Activated naive CD4-positive, alpha-beta T cell treated with anti-CD3 and anti-CD28 coated beads, Interleukin-2, amount 50 U/mL, for 24 hours (primary cell): ENCODE results near the gene ATG2A.

ENCODE experiments used
- H3K27ac Mint-ChIP-seq: one replicate; pipeline ENCODE4 v1.8.0; 2021; ENCODE audit warnings: mild to moderate bottlenecking, mixed read lengths
- H3K27me3 Mint-ChIP-seq: one replicate; pipeline ENCODE4 v1.8.0; 2021; ENCODE audit warnings: mixed read lengths
- H3K36me3 Mint-ChIP-seq: one replicate; pipeline ENCODE4 v1.8.0; 2021; ENCODE audit warnings: mixed read lengths
- H3K4me1 Mint-ChIP-seq: one replicate; pipeline ENCODE4 v1.8.0; 2021; ENCODE audit warnings: mixed read lengths
- H3K4me3 Mint-ChIP-seq: one replicate; pipeline ENCODE4 v1.8.0; 2021; ENCODE audit warnings: mild to moderate bottlenecking, mixed read lengths
- H3K9me3 Mint-ChIP-seq: one replicate; pipeline ENCODE4 v1.8.0; 2021; ENCODE audit warnings: mixed read lengths

ATG2A gene

DNA sequence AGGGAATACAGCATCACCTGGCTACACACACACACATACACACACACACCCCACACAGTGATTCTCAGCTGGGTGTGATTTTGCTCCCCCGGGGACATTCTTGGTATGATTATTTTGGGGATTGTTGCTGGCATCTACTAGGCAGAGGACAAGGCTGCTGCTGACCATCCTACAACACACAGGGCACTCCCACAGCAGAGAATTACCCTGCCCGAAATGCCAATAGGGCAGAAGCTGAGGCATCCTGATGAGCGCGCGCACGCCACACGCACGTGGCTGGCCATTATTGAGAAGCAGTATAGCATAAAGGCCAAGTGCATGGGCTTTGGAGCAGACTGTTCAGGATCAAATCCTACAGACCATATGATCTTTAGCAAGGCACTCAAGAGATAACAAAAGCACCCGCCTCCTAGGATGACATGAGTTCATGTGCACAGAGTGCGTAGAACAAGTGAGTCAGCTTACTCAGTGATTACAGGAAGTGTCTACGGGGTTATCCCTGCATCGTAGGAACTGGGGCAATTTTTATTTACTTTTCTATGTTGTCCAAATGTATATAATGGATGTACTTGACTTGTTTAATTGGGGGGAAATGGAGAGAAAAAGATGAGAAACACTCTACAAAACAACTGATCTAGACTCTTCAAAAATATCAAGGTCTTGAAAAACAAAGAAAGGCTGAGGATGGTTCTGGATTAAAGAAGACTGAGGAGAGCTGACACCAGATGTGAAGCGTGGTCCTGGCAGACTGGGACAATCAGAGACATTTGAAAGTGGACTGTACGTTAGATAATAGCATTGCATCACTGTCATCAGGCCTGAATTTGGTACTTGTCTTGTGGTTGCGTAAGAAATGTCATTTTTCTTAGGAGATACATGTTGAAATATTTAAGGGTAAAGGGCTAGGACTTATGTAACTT is 31.4 kb downstream of the ATG2A start:
- peak overlapping the region; percentile 48 for H3K4me3 Mint-ChIP-seq

DNA sequence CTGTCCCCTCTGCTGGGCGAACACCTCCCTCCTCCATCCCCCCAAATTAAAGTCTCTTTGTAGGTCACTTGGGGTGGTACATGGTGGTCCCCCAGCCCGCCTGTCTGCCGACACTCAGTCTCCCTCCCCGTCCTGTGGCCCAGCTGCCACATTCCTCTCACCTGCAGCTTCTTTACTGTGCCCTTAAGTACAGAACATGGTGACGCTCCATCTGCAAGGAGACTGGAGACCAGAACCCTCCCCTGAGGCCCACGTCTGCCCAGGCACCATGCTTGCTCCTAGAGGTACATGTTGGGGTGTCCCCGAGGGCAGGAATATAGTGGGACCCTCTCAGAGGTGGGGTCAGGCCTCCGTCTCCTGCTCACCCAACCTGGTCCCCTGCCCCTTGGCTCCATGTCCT is 33.0 kb downstream of the ATG2A start:
- no peaks in the 10 kb centered on the region for H3K36me3 Mint-ChIP-seq
- no peak overlapping the region for H3K4me3 Mint-ChIP-seq
- peaks cover 59% of the 10 kb centered on the region for H3K4me1 Mint-ChIP-seq
- H3K27me3 Mint-ChIP-seq: no peaks in the 10 kb centered on the region
- no peaks in the 10 kb centered on the region for H3K9me3 Mint-ChIP-seq
- peak overlapping the region; percentile 73 for H3K27ac Mint-ChIP-seq

More for the DNA sequence above, 31.4 kb downstream of the ATG2A start:
- Mint-ChIP-seq H3K36me3 (no peaks in the 10 kb centered on the region), H3K4me1 (peaks cover 43% of the 10 kb centered on the region), H3K27ac (peak overlapping the region; percentile 85), H3K27me3 (no peaks in the 10 kb centered on the region), H3K9me3 (no peaks in the 10 kb centered on the region)

DNA sequence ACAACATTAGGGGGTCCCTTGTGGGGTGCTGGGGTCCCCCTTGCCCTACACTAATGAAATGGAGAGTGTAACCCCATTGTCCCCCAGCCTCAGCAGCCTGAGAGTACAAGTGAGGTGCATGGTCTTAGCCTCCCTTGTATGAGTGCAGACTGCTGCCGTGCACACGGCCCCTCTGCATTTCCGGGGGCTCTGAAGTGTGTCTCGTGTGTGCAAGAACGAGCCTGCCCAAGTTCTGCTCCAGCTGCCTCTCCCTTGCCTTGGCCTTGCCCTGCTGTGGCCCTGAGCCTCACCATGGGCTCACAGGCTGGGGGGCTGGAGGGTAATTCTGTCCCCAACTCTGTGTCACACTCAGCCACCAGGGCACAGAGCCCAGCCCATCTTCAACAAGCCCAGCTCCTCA is 33.4 kb downstream of the ATG2A start:
- no peak overlapping the region for H3K27ac Mint-ChIP-seq
- H3K4me1 Mint-ChIP-seq: peaks cover 61% of the 10 kb centered on the region
- no peaks in the 10 kb centered on the region for H3K9me3 Mint-ChIP-seq
- H3K4me3 Mint-ChIP-seq: no peak overlapping the region
- no peaks in the 10 kb centered on the region for H3K27me3 Mint-ChIP-seq
- H3K36me3 Mint-ChIP-seq: no peaks in the 10 kb centered on the region

DNA sequence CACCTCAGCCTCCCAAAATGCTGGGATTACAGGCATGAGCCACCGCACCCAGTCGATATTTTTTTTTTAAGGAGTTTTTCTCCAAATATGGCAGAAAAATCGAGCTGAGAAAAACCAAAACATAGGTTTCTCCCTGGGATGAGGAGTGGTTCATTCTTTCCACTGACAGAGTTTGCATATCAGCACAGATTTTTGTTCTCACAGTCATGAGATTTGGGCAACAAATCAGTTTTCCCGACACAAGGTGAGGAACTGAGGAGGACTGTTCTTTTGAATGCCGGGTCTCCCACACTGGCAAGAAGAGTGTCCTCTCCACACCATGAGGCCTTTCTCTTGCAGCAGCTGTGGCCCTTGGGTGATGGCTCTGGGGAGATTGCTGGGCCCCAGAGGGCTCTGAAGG is 34.8 kb downstream of the ATG2A start:
- H3K4me3 Mint-ChIP-seq: no peak overlapping the region
- no peaks in the 10 kb centered on the region for H3K9me3 Mint-ChIP-seq
- H3K27ac Mint-ChIP-seq: no peak overlapping the region
- H3K4me1 Mint-ChIP-seq: peaks cover 51% of the 10 kb centered on the region
- no peaks in the 10 kb centered on the region for H3K36me3 Mint-ChIP-seq
- H3K27me3 Mint-ChIP-seq: no peaks in the 10 kb centered on the region

DNA sequence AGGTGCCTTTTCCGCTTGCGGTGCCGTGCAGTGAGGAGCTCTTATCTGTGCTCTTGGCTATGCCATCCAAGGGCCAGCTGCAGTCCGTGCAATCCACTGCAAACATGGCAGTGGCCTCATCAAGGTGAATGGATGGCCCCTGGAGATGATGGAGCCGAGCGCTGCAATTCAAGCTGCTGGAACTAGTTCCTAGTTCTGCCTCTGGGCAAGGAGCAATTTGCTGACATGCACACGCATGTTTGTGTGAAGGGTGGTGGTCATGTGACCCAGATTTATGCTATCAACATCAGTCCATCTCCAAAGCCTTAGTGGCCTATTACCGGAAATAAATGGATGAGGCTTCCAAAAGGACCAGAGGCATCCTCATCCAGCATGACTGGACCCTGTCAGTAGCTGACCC is 35.5 kb downstream of the ATG2A start:
- Mint-ChIP-seq H3K27me3 (no peaks in the 10 kb centered on the region), H3K36me3 (peaks cover 2% of the 10 kb centered on the region), H3K4me3 (no peak overlapping the region), H3K4me1 (peaks cover 58% of the 10 kb centered on the region), H3K9me3 (no peaks in the 10 kb centered on the region), H3K27ac (peak overlapping the region; percentile 53)

DNA sequence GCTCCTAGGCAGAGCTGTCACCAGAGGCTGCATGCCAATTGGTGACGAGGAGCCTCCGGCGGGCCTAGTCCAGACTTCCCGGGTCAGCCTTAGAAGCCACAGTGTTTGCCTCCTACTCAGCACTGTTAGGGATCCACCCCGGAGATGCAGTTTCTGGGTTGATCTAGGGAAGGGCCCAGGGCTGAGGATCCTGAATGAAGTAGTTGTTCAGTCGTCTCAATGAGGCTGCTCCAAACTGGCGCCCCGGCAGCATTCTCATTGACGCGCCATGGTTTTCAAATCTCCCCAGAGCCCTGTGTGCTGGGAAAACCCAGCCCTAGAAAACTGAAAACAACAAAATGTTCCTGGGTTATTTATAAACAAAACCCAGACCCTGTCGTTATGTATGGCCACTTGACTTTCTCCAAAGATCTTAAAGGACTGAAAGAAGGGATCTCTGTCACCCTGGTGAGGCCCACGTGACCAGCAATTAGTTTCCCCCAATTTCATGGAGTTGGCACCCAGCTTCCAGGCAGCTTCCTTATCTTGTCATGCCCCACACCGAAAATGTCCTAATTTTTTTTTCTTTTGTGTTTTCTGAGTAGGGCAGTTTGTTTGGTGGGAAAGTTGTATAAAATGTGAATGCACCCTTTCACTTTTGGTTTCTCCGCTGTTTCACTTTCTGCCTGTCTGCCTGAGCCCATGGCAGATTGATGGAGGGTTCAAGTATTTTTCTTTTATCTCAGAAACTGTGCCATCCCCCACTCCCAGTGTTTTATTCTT is 36.6 kb downstream of the ATG2A start:
- Mint-ChIP-seq H3K4me3 (peak overlapping the region; percentile 93), H3K27ac (peak overlapping the region; percentile 96), H3K27me3 (no peaks in the 10 kb centered on the region), H3K36me3 (peaks cover 2% of the 10 kb centered on the region), H3K4me1 (peaks cover 59% of the 10 kb centered on the region), H3K9me3 (no peaks in the 10 kb centered on the region)

DNA sequence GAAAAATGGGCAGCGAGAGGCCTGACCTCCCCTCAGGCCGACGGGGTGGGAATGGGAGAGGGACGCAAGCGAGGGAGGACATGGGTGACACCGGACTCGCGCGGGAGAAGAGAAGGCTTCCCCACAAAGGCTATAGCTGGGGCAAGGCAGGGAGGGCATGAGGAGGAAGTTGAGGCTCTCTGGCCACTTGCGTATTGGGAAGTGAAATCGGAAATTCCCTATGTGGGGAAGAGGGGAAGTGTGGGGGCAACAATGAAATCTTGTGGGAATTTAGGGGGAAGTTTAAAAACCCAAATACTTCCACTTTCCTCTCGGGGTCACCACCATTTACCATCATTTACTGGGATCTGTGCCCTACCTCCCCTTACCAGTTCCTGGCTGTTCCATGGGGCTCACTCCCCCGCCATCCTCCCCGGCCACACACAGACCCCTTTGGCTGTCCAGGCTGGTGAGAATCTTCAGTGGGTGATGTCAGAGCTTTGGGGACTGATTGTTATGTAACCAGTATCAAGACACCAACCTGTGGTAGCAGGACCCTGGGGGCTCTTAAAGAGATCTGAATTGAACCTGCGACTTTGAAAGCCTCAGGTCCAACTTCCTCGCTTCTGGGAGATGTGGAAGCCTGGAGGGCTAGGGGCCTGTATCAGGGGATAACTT is 37.6 kb downstream of the ATG2A start:
- peak overlapping the region; percentile 93 for H3K4me3 Mint-ChIP-seq
- no peaks in the 10 kb centered on the region for H3K9me3 Mint-ChIP-seq
- H3K27ac Mint-ChIP-seq: peak overlapping the region; percentile 96
- H3K4me1 Mint-ChIP-seq: peaks cover 63% of the 10 kb centered on the region
- H3K36me3 Mint-ChIP-seq: peaks cover 2% of the 10 kb centered on the region
- no peaks in the 10 kb centered on the region for H3K27me3 Mint-ChIP-seq

DNA sequence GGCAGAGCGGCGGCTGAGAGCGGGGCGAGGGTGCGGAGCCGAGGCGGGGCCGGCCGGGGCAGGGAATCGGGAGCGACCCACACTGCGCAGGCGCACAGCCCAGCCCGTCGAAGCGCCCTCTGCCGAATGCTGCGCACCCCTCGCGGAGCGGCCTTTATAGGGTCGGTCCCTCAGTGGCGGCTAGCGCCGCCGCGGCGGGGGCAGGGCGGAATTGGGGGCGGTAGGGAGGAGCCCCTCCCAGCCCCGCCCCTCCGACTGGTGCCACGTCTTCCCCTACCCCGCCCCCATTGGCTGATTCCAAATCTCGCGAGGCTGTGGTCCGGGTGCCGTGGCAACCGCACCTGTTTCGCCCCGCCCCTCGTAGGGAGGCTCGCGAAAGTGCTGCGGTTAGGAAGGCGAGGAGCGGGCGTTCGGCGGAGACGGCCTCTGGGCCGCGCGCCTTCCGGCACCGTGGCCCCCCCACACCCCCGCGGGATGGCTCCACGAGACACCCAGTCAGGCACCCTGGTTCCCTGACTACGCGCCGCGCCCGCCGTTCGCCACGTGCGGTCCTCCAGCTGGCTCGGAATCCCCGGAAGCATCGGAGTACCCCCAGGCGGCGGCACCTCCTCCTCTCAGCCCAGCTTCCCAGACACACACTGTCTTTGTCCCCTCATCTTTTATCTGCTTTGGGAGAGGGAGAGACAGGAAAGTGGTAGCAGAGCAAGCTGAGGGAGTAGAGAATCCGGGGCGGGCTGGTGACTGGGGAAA is 38.3 kb downstream of the ATG2A start, which contains the start of gene EHD1:
Gene EHD1 (minus strand): TSS at position 128 of the 750 bp plus-strand sequence. CDS start 157 bp downstream, outside the sequence.
- Mint-ChIP-seq H3K27ac (peak within 1 kb of the TSS; percentile 96), H3K9me3 (no peaks in the 10 kb centered on the region), H3K4me1 (peaks cover 63% of the 10 kb centered on the region)

DNA sequence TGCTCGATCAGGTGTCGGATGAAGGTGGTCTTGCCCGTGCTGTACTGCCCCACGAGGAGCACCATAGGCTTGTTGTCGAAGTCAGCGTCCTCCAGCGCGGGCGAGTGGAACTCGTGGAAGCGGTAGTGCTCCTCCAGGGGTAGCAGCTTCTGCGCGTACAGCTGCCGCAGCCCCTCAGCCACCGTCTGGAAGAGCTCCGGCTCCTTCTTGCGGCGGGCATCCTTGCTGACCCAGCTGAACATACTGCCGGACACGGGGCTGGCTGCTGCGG is 38.9 kb downstream of the ATG2A start:
- H3K27ac Mint-ChIP-seq: peak overlapping the region; percentile 72
- peaks cover 2% of the 10 kb centered on the region for H3K36me3 Mint-ChIP-seq
- peak overlapping the region; percentile 98 for H3K4me3 Mint-ChIP-seq
- no peaks in the 10 kb centered on the region for H3K9me3 Mint-ChIP-seq
- no peaks in the 10 kb centered on the region for H3K27me3 Mint-ChIP-seq
- H3K4me1 Mint-ChIP-seq: peaks cover 67% of the 10 kb centered on the region

More for the DNA sequence above, 38.3 kb downstream of the ATG2A start, which contains the start of gene EHD1:
- H3K4me3 Mint-ChIP-seq: peak within 1 kb of the TSS; percentile 98
- H3K27me3 Mint-ChIP-seq: no peaks in the 10 kb centered on the region
- peaks cover 2% of the 10 kb centered on the region for H3K36me3 Mint-ChIP-seq

DNA sequence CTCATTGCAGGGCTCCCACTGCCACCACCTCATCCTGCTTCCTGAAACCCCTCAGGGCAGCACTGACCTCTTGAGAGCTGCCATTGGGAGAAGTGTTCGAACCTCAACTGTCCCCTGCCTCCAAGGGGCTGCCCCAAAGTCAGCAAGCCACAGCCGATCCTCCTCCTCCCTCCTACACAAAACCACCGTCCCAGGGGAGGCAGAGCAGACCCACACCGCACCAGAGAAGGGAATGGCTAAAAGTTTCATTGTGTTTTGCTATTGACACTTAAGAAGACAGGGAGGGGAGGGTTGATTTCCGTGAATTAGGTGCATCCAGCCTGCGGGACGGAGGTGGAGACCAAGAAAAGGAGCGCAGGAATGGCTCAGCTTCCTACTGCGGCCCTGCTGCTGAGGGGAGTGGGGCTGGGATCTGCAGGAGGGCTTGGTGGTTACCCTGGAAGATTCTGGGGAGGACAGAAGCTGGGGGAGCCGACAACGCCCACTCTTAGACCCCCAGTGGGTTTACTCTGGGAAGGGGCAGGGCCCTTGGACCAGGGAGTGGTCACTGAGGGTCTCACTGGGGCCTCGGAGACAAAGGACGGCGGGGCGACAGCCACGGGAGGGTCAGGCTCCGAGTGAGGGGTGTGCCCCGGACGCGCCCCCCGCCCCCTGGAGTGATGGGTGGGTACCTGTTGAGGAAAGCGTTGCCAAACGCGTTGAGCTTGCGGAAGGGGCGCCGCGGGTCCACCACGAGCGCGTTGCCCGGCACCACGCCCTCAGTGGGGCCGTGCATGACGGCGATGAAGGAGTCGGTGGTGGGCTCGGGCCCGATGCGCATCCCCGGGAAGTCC is 39.4 kb downstream of the ATG2A start:
- Mint-ChIP-seq H3K27me3 (no peaks in the 10 kb centered on the region), H3K4me3 (peak overlapping the region; percentile 98), H3K36me3 (peaks cover 2% of the 10 kb centered on the region), H3K27ac (peak overlapping the region; percentile 95), H3K4me1 (peaks cover 73% of the 10 kb centered on the region), H3K9me3 (no peaks in the 10 kb centered on the region)

DNA sequence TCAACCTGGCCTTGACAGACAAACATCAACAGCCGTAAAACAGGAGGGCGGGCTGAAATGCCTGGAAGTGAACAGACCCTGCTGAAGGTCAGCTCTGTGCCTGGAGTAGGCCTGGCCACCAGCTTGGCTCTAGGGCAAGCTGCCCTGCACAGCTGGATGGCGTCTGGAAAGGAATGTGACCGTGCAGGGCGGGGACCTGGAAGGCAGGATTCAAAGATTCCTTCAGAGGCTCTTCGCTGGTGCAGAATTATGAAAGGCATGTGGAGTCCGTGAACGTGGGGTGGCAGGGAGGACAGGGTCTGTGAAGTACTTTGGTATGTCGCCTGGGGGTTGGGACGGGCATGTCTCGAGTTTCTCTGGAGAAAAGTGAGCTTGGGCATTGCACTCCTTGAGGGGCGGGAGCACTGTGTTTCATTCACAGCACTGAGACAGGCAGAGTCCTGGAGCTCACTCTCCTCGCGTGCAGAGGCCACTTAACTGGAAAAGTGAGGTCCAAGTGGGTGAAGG is 40.1 kb downstream of the ATG2A start:
- peaks cover 2% of the 10 kb centered on the region for H3K36me3 Mint-ChIP-seq
- no peaks in the 10 kb centered on the region for H3K27me3 Mint-ChIP-seq
- H3K9me3 Mint-ChIP-seq: no peaks in the 10 kb centered on the region
- H3K4me1 Mint-ChIP-seq: peaks cover 76% of the 10 kb centered on the region
- peak overlapping the region; percentile 98 for H3K4me3 Mint-ChIP-seq
- H3K27ac Mint-ChIP-seq: peak overlapping the region; percentile 85

DNA sequence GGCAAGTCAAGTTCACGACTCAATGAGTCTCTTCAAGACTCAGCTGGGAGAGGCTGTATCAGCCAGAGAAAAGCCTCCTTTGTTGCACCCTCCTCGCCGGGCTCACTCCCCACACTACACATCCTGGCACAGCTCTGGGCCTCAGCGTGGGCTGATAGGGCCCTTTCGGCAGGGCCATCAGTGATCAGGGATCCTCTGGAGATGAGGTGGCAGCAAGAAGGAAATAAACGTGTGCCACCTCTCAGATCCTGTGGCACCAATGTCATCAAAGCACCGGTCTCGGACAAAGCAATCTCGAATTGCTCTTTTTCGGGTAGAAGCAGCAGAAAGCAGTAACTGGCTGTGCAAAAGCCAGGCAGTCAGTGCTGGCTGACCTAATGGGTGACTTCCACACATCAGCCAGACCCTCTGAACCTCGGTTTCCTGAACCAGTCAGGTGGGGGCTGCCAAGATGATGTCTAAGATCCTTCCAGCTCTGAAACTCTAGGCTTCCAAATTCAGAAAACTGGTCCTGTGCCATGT is 40.7 kb downstream of the ATG2A start:
- Mint-ChIP-seq H3K27ac (peak overlapping the region; percentile 85), H3K4me3 (peak overlapping the region; percentile 98), H3K4me1 (peaks cover 79% of the 10 kb centered on the region), H3K9me3 (no peaks in the 10 kb centered on the region), H3K27me3 (no peaks in the 10 kb centered on the region), H3K36me3 (peaks cover 3% of the 10 kb centered on the region)

DNA sequence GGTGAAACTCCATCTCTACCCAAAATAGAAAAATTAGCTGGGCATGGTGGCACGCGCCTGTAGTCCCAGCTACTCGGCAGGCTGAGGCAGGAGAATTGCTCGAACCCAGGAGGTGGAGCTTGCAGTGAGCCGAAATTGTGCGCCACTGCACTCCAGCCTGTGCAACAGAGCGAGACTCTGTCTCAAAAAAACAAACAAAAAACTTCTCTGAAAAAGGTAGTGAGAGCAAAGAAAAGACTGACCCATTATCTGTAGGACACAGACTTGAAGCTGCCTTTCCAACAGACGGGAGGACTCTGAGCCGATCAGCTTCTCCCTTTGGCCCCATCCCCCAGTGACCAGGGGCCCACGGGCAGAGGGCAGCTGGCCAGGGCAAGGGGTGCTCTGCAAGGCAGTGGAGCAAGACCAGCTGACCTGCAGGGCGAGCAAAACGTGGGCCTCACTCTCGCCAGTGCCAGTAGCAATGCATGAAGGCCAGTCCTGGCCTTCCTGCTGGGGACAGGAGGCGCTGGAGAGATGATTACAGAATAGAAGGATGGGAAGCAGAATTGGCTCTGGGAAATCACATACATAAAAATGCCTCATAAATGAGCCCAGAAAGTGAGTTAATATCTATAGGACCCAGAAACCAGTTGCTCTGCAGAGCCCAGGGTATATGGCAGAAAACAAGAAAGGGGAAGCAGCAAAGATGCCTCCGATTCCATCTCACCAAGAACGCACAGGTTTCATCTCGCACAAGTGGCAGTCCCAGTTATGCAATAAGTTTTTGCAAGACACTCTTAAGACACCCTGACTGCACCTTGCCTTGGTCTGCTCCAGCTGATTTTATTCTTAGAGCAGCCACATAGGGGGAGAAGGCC is 41.4 kb downstream of the ATG2A start:
- H3K36me3 Mint-ChIP-seq: peaks cover 5% of the 10 kb centered on the region
- no peaks in the 10 kb centered on the region for H3K9me3 Mint-ChIP-seq
- H3K4me3 Mint-ChIP-seq: peak overlapping the region; percentile 98
- no peaks in the 10 kb centered on the region for H3K27me3 Mint-ChIP-seq
- H3K4me1 Mint-ChIP-seq: peaks cover 77% of the 10 kb centered on the region
- H3K27ac Mint-ChIP-seq: peak overlapping the region; percentile 65
